Ramos (cell line): ENCODE results near the gene NOL12.

Experiments
- in situ Hi-C: fragments of 300-500 bp; cut with MboI; formaldehyde crosslinking; loops from one replicate; pipeline ENCODE4 v1.14.3; 2022; ENCODE audit warnings: low sequenced_read_pairs; ENCODE audit not compliant: unreplicated experiment

The NOL12 gene

GRCh38 chr22:37740455-37741311 is 54.5 kb downstream of the NOL12 start:
- in situ Hi-C loops: no loop called here

GRCh38 chr22:37741312-37741795 is 55.2 kb downstream of the NOL12 start:
- in situ Hi-C loops: no loop called here

- in situ Hi-C loops: no loop called here
Measured at GRCh38 chr22:37742376-37743171, 56.4 kb downstream of the NOL12 start.
